Endothelial cell of umbilical vein (primary cell): Measurements from ENCODE around the gene RNF10.

Experiments
- EZH2 ChIP-seq: IDR thresholded peaks from 2 replicates; pipeline ENCODE4 v1.6.1; 2012; ENCODE audit warnings: borderline replicate concordance, low read depth, mild to moderate bottlenecking, moderate library complexity, low read length, inconsistent platforms; ENCODE audit not compliant: severe bottlenecking
- MYC ChIP-seq: IDR thresholded peaks from one replicate; pipeline ENCODE4 v1.6.1; 2011; ENCODE audit warnings: mild to moderate bottlenecking, low read depth, low read length
- POLR2A ChIP-seq: IDR thresholded peaks from 2 replicates; pipeline ENCODE4 v1.6.1; 2012; ENCODE audit warnings: low read depth, mild to moderate bottlenecking, control low read depth, low read length
- POLR2AphosphoS5 ChIP-seq: IDR thresholded peaks from 2 replicates; pipeline ENCODE4 v1.6.1; 2012; ENCODE audit warnings: low read depth, mild to moderate bottlenecking, control low read depth, low read length, moderate library complexity; ENCODE audit not compliant: insufficient read depth
- TF ChIP-seq, protein P1 (sequence below), 2 donors: IDR thresholded peaks; 1 replicate in 1 of 2; 2 replicates in 1 of 2; pipeline ENCODE4 v1.5.1; 2011; ENCODE audit warnings: low read length in 2 of 2, mild to moderate bottlenecking in 2 of 2, moderate library complexity in 2 of 2, control low read depth in 1 of 2, inconsistent platforms in 1 of 2, low read depth in 1 of 2; ENCODE audit not compliant: insufficient read depth in 1 of 2; ENCODE audit errors: extremely low read depth in 1 of 2
- TF ChIP-seq, protein P2 (sequence below): IDR thresholded peaks from 2 replicates; pipeline ENCODE4 v1.6.1; 2011; ENCODE audit not compliant: insufficient read depth, insufficient read length

DNA sequence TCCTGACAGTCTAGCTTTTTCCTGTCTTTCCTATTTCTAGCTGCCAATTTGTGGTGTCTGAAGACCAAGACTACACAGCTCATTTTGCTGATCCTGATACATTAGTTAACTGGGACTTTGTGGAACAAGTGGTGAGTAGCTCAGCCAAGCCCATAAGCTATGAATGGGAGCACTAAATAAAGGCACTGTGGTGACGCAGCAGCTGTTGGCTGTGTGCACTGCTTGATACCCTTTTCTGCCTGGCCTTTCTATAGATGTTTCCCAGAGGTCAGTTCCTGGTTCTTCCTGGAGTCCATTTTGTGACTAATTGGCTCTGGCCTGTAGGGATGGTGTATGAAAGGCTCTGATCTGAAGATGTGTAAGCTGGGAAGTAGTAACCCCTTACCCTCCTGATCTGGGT lies 20.5 kb downstream of the RNF10 start:
- TF ChIP-seq EZH2 (no peak), POLR2A (no peak), POLR2AphosphoS5 (no peak), MYC (no peak)
- TF ChIP-seq, protein P1, sequence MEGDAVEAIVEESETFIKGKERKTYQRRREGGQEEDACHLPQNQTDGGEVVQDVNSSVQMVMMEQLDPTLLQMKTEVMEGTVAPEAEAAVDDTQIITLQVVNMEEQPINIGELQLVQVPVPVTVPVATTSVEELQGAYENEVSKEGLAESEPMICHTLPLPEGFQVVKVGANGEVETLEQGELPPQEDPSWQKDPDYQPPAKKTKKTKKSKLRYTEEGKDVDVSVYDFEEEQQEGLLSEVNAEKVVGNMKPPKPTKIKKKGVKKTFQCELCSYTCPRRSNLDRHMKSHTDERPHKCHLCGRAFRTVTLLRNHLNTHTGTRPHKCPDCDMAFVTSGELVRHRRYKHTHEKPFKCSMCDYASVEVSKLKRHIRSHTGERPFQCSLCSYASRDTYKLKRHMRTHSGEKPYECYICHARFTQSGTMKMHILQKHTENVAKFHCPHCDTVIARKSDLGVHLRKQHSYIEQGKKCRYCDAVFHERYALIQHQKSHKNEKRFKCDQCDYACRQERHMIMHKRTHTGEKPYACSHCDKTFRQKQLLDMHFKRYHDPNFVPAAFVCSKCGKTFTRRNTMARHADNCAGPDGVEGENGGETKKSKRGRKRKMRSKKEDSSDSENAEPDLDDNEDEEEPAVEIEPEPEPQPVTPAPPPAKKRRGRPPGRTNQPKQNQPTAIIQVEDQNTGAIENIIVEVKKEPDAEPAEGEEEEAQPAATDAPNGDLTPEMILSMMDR (IDR thresholded peaks at IDR 0.05; ENCODE audit: extremely low read depth in 1 of 2, insufficient read depth in 1 of 2, low read depth in 1 of 2, low read length in 2 of 2), result no peak
- TF ChIP-seq, protein P2, sequence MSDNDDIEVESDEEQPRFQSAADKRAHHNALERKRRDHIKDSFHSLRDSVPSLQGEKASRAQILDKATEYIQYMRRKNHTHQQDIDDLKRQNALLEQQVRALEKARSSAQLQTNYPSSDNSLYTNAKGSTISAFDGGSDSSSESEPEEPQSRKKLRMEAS, result no peak
